COLO668 (cell line): ENCODE measurements around the gene CORO2A.

Source experiments
- DNase-seq: peaks from one replicate; lab custom pipeline; 2025; ENCODE audit not compliant: unreplicated experiment; lab: John Stamatoyannopoulos, UW

The CORO2A gene

GRCh38 chr9:98172604-98173003 lies 19.8 kb downstream of the CORO2A start:
- peak; percentile 92 for DNase-seq

DNA sequence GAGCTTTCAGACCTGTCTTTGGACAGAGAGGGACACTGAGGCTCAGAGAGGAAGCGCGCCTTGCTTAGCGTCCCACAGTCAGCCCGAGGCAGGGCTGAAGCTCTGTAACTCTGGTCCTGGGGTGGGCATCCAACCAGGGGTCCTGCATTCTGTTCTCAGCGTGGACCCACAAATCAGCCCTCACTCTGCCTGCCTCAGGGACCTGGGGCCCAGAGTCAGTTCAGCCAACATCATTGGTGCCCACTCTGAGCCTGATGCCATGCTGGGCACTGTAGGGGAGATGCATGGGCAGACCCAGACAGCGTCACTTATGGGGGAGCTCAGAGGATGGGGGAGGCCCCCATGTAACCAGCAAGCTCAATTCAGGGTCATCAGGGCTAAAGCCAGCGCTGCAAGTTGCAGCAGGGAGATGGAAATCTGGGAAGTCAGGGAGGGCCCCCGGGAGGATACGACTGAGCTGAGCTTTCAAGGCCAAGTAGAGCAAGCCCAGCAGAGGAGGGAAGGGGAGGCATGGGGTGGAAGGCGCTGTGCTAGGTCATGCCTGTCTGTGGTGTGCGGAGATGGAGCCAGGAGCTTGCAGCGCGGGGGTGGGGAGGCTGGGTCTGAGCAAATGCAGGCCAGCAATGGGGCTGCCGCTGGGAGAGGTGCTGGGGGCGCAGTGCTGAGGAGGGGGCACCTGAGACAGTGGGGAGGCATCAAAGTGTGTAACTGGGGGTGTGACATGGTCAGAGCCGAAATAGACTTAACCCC lies 21.1 kb downstream of the CORO2A start:
- no peak for DNase-seq

- DNase-seq: no peak
Measured at GRCh38 chr9:98168941-98169488, 23.4 kb downstream of the CORO2A start.

GRCh38 chr9:98168153-98168780 lies 24.2 kb downstream of the CORO2A start:
- DNase-seq: no peak

GRCh38 chr9:98164912-98165311 lies 27.5 kb downstream of the CORO2A start:
- DNase-seq: no peak

- DNase-seq: no peak
Measured at GRCh38 chr9:98162613-98163012, 29.8 kb downstream of the CORO2A start.

GRCh38 chr9:98161851-98162250 lies 30.6 kb downstream of the CORO2A start:
- DNase-seq: no peak

DNA sequence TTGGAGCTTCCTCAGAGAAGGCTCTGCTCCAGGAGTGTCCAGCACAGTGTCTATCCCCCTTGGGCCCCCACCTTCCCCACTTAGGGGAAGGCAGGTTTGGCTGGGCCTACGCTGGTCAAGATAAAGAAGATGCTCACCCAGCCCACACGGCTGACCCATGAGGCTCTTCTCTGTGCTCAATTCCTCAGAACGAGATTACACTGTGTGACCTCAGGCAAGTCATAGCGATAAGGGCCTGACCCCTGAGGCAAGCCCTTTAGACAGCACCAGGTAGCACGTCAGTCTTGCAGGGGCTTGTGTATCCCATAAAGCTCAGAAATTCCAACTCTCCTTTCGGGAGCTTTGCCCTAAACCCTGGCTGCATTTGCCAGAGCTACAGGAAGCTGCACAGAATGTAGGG lies 32.6 kb downstream of the CORO2A start:
- no peak for DNase-seq

DNA sequence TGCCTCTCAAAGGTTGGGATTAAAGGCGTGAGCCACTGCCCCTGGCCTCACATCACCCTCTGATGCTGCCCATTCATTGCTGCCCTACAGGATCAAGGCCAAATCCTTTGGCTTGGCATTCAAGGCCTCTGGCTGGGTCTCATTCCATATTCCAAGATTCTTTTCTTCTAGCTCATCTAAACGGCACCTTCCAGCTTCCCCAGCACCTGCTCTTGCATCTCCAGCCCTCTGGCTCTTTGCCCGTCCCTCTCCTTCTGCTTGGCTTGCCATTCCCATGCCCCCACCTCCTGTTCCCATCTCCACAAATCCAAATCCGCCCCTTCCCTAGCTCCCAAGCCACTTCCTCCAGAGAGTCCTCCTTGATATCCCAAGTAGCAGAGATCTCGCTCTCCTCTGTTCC lies 33.1 kb downstream of the CORO2A start:
- DNase-seq: no peak

GRCh38 chr9:98158071-98158831 lies 34.2 kb downstream of the CORO2A start:
- peak; percentile 63 for DNase-seq

- DNase-seq: no peak
Measured at GRCh38 chr9:98157372-98157771, 35.1 kb downstream of the CORO2A start.

DNA sequence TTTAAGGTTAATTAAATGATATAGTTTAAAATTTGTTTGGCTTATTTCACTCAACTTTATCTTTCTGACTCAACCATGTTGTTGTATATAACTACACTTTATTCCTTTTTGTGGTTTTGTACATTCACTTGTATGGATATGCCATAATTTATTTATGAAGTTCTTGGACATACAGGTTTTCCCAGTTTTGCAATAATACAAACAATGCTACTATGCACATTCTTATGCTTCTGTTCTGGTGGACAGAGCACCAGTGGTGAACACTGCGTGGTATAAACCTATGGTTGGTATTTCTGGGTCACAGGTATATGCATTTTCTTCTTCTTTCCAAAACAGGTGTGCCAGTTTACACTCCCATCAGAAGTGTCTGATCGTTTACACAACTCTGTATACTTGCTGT lies 37.8 kb downstream of the CORO2A start:
- DNase-seq: no peak

- DNase-seq: no peak
Measured at GRCh38 chr9:98152526-98152925, 39.9 kb downstream of the CORO2A start.

DNA sequence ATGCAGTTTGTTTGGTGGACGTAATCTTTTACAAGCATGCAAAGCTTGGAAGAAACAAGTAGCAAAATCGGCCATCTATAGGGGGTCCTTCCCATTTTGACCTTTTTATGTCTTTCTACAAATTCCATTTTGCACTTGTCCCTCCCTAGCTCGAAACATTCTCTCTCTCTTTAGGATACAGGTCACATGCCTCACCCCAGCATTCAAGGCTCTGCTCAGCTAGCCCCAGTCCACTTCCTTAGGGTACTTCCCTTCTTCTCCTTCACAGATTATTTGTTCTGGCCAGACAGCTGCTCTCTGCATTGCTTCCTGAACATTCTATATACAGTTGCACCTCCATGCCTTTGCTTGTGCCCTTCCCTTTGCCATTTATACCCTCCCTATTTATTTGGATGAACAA lies 41.7 kb downstream of the CORO2A start:
- no peak for DNase-seq

GRCh38 chr9:98150164-98150563 lies 42.3 kb downstream of the CORO2A start:
- peak; percentile 30 for DNase-seq

- no peak for DNase-seq
Measured at GRCh38 chr9:98149422-98149821, 43.0 kb downstream of the CORO2A start.

DNA sequence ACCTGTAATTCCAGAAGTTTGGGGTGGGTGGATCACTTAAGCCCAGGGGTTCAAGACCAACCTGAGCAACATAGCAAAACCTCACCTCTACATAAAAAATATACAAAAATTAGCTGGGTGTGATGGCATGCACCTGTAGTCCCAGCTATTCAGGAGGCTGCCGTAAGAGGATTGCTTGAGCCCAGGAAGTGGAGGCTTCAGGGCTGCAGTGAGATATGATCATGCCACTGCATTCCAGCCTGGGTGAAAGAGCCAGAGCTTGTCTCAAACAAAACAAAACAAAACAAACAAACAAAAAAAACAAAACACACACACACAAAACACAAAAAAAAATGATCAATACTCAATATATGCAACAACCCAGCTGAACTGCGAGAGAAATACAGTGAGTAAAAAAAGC lies 44.0 kb downstream of the CORO2A start:
- DNase-seq: no peak

- no peak for DNase-seq
Measured at GRCh38 chr9:98147582-98147981, 44.9 kb downstream of the CORO2A start.

GRCh38 chr9:98146101-98146991 lies 46.1 kb downstream of the CORO2A start:
- peak; percentile 68 for DNase-seq

- DNase-seq: no peak
Measured at GRCh38 chr9:98144631-98145030, 47.8 kb downstream of the CORO2A start.

DNA sequence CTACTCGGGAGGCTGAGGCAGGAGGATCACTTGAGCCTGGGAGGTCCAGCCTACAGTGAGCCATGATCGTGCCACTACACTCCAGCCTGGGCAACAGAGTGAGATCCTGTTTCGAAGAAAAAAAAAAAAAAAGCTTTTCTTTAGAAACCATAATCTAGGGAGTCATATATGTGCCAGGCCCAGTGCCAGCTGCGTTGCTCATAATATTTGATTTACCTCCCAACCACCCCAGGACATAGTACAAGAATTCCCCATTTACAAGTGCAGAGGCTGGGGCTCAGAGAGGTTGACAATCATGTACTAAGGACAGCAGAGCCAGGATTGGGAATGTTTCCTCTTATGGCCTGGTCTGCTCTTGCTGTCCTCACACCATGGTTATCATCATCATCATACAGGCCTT lies 48.4 kb downstream of the CORO2A start:
- DNase-seq: no peak
